NCI-H2227 treated with DMSO at 0.1 percent for 48 hours (cell line): ENCODE measurements around the gene SSR3.
A peak's percentile ranks its signal among the peaks of the same experiment; 100 is the strongest.

Experiments
- DNase-seq: peaks from one replicate; lab custom pipeline; 2025; lab: John Stamatoyannopoulos, UW

The SSR3 gene

DNA sequence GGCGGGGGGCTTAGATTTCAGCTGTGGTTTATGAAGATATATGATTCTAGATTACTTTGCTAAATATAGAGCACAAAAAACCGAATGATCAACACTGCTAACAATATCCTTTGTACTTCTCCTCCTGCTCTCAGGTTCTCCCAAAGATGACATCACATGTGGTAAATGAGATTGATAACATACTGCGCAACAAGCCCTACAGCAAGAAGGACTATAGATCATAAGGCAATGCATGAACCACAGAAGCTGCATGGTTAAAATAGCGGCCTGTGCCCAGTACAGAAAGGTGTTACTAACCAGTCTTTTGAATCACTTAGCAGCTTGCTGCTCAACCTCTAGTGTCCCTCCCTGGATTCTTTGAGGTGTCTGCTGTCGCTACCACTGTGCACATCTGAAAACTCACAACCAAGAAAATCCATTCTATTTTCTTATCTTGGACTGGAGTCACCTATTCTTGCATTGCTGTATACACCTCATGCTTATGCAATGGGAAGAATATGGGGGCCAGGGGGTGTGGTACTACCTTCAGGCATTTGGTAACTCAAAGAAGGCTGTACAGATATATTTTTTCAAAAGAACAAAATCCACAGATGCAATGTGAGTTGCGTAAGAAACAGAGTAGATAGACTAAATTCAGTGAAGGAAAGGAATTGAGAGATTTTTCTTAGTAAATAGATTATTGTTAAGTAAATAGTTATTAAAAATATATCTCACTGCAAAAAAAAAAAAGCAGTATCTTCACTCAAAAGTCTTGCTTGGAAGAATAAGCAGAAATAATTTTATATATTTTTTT, 18.2 kb downstream of the SSR3 start:
- no peak for DNase-seq

DNA sequence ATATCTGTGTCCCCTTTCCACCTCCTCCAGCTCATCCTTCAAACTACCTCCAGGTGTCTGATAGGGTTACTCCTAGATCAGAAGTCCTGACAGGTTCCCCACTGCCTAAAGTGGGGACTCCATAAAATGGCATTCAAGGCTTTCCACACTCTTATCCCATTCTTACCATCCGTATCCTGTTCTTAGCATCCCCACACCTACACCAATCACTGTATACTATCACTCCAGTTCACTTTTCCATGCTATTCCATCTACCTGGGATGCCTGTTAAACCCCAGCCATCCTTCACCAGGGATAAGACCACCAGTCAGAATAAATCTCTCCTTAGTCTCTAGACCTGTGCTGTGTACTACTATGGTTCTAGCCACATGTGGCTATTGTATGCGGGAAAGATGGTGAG, 19.1 kb downstream of the SSR3 start:
- no peak for DNase-seq

DNA sequence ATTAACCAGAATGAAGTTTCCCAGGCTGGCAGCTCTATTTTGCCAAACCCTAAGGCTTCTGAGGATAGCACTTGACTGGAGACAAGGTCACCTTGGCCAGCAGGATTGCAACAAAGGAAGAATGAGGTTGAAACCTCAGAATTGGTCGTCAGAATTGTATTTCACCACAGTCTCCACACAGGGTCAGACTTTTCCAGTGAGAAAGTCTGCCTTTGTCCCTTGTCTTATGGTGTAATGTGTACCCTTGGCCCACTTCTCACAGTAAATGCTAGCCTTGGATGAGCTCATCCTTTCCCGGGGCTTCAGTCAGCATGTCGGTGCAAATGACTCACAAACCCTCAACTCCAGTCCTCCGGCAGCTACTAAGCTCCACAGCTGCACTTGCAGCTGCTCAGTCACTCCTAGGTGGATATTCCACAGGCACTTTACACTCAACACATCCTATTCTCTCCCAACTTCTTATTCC, 19.7 kb downstream of the SSR3 start:
- peak; percentile 44 for DNase-seq

DNA sequence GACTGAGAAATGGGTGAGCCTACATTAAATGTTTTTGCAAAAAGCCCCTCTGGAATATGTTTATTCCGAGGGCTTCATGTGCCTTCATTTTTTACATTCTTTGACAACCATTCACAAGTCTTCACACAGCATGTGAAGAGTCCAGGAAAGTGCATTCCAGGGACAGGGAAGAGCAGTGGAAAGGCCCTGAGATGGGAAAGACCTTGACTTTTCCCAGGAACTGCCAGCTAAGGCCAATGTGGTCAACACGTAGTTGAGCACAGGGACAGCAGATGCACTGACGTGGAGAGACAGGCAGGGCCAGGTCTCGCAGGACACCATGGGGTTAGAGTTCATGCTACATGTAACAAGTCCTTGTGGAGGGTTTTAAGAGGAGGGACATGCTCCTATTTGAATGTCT, 21.7 kb downstream of the SSR3 start:
- DNase-seq: no peak

DNA sequence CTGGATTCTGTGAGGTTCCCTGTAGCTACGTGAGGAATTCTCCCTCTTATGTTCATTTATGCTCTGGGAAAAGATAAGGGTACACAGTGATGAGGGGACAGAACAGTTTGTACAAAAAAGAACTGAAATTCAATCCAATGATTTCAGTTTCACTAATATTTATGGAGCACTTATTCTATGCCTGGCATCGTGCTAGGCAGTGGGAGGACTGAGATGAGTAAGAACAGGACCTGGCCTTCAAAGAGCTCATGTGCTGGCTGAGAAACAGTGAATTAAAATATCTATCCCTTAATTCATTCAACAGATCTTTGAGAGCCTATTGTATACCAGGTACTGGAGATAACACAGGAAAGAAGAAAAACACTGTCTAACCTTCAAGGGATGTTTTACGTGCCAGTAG, 22.2 kb downstream of the SSR3 start:
- DNase-seq: no peak

DNA sequence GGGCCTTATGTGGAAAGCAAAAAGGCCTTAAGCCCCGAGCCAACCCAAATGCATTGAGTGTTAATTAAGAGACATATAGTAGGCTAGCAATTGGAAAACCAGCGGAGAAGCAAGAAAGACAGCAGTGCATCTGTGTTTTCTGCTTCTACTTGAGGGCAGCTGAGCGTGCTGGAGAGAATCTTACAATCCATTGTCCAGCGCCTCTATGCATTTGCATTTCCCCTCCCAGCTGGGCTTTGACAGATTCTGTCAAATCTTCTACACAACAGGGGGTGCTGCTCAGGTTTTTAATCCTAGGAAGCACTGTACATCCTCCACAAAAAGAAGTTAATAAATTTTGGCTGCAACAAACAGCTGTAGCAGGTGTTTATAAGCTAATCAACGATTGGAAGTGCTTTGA, 23.9 kb downstream of the SSR3 start:
- no peak for DNase-seq

DNA sequence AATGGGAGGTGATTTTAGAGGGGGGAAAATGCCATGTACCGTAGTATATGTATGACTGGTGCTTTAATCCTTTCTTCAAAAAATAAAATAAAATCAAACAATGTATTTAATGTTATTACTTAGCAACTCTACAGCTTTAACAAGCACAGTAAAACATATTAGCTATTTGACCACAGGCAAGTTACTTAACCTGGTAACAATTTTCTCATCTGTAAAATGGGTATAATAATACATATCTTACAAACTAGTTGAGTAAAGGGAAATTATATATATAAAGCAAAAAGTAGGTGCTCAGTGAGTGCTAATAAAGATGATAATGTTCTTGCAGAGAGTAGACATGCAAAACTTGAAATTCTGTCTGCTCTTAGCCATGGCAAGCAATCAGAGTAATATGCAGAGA, 27.9 kb downstream of the SSR3 start:
- no peak for DNase-seq

DNA sequence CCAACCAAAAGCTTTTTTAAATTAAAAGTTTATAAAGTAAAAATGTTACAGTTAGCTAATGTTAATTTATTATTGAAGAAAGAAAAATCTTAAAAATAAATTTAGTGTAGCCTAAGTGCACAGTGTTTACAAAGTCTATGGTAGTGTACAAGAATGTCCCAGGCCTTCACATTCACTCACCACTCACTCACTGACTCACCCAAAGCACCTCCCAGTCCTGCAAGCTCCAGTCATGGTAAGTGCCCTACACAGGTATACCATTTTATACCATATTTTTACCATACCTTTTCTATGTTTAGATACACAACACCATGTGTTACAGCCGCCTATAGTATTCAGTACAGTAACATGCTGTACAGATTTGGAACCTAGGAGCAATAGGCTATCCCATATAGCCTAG, 29.1 kb downstream of the SSR3 start:
- no peak for DNase-seq

DNA sequence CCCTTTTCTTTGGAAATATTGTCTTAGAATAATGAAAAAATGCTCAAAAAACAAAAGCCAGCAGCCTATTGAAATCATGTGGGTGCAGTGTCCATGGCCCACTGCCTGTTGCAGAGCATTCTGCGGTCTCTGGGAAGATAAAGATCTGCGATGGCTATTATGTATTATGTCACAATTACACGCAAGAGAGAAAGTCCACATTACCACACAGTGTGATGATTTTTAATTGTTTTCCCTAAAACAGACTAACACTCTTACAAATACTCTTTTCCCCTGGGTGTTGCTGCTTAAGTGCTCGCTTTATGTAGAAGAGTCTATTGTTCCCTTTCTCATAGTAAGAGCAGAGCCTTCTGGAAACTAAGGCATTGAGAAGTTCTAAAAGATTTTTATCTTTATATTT, 32.2 kb downstream of the SSR3 start:
- no peak for DNase-seq

DNA sequence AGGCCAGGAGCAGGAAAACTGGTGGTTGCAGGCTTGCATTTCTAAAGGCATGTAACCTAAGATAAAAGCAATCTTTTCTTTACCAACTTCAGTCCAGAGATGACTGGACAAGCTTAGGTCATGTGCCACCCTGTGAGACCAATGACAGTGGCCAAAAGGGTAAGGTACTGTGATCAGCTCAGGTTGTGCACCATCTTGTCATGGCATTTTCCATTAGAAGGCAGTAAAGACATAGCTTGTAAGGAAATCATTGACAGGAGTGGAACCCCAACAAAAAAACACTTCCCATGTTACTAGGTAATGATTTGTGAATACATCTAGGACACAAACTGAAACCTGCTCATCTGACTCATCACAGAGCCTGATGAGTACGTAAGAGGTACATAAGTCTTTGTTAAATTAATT, 35.2 kb downstream of the SSR3 start:
- DNase-seq: no peak

DNA sequence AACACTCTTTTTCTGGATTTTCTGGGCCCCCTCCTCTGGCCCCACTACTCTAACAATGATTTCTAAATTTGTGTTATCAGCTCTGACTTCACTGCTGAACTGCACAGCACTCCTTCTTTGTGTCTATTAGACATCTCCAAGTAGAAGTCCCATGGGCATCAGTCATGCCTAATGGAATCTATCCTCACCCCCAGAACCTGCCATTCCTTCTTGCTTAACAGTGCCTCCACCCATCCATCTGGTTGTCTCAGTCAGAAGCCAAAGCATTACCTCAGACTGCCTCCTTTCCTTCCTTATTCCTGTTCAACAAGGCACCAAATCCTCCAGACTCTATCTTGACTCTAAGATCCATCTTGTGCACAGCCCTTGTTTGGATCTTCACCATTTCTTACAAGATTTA, 36.2 kb downstream of the SSR3 start:
- DNase-seq: no peak

DNA sequence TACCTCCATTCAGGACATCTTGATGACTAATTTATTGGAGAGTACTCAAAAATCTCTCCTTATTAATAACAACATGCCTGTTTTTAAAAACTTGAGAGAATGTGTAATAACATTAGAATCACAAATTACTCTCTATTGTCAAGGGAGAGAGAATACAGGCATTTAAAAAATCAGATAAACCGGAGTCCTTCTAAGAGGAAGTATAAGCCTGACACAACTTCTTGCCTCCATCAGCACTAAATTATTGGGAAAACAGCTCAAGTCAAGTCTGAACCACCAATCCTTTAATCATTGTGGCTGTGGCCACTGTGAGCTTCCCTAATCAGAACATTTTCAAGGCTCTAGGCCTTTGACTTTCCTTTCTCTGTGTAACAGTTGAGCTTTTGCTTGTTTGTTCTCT, 38.0 kb downstream of the SSR3 start:
- DNase-seq: no peak

DNA sequence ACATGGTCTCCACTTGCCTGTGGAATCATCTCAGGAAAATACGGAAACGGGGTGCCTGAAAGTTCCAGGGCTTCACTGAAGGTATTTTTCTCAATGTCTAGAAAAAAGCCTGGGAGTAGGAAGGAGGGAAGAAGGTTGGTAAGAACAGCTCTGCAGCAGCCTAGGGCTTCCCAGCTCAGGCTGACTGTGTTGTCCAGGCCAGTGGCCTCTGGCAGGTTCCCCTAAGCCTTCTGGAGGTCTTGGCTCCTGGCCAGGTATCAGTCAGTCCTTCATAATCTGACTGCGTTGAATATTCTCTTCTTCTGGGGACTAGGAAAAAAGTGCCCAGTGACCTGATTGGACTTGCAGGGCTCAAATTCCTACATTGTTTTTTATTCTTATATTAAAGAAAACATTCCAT, 38.6 kb downstream of the SSR3 start:
- no peak for DNase-seq

DNA sequence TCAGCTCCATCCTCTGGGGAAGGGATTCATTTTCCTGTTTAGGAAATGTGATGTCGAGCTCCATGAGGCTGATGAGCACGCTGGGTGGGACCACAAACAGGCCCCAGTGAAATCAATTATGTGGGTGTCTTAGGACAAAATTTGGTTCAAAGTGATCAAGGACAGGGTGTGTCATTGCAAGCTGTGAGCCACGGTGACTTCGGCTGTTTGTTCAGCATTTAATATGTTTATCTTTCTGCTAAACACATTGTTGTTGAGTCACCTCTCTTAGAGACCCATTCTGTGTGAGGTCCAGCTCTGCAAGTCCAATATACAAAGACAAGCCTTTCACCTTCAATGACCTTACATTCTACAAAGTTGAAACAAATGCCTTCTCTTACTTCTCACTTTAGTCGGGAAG, 41.3 kb downstream of the SSR3 start:
- no peak for DNase-seq

DNA sequence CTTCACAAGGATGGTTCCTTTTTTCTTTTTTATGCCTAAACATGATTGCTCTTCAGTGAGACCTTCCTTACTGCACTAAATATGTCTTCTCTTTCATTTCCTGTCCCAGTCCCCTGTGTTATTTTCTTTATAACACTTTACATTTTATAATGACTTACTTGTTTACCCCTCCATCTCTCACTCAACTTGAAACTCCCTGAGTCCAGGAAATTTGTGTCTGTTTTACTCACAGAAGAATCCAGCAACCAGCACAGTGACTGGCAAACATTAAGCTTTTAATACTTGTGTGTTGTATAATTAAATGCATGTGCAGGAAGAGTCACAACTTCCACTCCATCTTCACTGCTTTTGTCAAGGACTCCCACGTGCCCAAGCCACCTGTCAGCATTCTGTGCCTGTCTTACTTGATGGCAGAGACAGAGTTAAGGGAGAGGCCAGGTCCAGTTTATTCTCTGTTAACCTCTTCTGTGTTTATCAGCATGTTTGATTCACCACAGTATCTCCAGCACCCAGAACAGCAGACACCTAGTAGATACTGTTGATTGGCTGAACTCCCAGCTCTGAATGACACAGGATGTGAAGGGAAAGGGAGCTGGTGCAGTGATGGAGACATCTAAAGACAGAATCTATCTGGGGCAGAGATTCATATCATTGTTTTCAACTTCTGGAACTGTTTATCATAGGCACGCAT, 42.8 kb downstream of the SSR3 start:
- no peak for DNase-seq

DNA sequence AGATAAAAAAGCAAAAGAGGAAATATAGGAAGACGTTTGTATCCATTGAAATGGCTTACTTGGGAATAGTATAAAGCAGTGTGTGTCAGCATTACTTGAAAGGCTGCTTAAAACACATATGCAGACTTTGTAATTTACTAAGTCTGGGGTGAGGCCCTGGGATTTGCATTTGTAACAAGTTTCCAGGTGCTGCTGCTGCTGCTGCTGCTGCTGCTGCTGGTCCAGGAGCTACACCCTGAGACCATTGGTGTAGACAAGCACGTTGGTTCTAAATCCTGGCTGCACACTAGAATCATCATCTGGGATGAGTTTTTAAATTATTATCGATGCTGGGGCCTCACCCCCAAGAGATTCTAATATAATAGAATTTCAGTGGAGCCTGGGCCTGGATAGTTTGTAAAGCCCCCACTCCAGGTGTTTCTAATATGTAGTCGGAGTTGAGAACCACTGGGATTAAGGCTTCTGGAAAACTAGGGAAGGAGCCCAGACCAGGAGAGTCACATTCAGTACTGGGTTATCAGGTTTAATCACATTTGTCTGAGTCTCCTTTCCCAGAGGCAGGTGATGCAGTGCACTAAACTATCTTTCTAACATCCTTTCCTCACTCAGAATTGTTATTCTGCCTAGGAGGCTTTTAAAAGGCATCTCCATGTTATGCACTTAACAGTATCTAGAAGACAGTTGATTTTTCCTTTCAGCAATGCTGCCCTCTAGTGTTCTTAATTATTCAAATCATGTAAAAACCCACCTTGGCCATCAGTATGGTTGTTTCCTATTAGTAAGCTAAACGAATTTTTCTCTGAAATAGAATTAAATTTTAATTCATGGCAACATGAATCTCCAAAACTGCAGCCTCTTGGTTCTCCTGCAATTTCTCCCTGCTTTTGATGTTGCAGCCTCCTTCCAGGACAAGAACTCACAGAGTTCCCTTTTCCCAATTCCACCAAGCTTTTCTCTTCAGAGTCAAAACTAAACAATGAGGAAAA, 45.4 kb downstream of the SSR3 start:
- DNase-seq: peak; percentile 24

DNA sequence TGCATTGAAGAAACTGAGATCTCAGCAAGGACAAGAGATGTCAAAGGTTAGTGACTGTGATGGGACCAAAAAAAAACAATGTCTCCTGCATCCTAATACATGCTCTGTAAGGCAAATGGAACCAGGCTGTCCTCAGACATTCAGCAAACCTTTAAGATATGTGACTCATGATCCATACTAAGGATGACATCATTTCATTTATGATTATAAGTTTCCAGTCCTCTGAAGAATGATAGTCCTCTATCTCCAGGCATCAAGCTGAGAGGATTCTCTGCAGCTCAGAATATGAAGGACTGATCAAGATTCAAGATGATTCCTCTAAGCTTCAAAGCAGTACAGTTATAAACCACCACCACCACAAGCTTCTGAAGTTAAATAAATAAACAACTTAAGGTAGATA, 47.6 kb downstream of the SSR3 start:
- DNase-seq: no peak

DNA sequence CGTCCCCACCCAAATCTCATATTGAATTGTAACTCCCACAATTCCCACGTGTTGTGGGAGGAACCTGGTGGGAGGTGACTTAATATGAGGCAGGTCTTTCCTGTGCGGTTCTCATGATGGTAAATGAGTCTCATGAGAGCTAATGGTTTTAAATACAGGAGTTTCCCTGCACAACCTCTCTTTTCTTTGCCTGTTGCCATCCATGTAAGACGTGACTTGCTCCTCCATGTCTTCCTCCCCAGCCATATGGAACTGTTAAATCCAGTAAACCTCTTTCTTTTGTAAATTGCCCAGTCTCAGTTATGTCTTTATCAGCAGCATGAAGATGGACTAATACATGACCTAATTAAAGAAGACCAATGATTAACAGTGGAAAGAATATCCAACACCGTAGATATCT, 56.6 kb downstream of the SSR3 start:
- DNase-seq: no peak

DNA sequence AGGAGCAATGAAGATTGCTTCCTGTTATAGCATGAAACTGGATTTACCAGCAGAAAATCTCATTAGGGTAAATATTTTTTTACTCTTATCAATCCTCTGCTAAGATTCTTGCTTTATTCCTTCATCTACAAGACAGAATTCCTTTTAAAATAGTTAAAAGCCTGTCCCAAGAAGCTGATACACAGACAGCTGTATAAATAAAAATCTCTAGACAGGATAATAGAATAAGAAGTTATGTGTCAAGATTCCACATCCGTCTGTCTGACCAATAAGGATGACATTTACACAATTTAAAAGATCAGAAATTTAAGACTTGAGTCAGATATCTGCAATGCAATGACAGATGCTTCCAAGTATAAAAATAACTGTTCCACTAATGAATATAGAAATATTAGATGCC, 57.6 kb downstream of the SSR3 start:
- no peak for DNase-seq

DNA sequence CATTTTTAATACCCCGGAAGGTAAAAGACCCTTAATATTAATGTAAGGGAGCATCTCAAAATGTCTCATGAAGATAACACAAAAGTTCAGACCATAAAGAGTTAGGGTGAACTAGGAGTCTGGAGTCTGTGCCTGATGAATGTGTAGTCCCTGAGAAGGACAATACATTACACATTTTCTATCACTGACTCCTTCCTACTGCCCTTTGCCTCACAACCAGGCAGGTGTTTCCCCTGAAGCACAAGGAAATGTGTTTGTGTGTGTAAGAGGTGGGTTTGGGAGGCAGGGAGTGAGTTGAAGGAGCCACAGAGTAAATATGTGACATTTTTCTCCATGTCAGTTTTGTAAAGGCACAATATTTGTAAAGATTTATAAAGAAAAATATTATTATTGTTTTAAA, 59.1 kb downstream of the SSR3 start:
- no peak for DNase-seq

DNA sequence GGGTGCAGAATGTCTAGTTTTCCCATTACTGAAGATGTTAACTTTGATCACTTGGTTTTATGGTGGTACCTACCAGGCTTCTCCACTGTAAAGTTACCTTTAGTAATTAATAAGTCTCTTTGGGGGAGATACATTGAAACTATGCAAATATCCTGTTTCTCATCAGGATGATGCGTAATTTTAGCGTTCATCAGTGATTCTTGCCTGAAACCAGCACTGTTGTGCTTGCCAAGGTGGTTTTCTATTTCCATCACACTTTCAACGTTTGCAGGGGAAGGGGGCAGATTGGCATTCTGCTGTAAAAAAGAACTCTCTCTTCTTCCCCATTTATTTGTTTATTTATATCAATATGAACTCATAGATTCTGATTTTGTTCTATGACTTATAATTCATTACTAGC, 61.0 kb downstream of the SSR3 start:
- DNase-seq: no peak

DNA sequence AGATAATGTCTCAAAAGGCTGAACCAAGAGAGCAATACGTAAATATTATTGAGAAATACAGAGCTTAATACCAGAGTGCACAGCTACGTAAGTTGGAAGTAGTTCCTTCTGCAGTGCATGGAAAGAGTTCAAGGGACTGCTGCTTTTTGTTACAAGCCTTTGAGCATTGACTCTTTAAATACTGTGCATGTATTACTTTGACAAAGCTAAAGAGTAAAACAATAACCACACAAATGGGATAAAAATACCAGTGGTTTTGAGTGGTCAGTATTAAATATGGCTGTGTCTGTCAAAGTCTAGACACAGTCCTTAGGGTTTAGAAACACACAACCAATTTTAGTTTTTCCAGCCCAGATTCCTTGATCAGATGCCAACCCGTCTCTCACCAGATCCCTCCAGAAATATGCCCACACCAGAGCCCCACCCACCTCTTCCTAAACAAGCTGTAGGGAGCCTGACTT, 62.1 kb downstream of the SSR3 start:
- DNase-seq: no peak
